Fibroblast of villous mesenchyme (primary cell): ENCODE data around the gene PRPF6. TPM values are rescaled to one million over a fixed set of nuclear protein-coding genes. Genes with fewer than 3 reads are reported as not detected.
"Not testable (repeated sequence)": the region's sequence is repeated elsewhere in the genome, so short reads cannot be mapped to it uniquely, and the experiment has no call there.

Experiments used
- DNase-seq: peaks from one replicate; pipeline ENCODE4 v3.0.0-alpha.2; 2010; ENCODE audit warnings: low read depth
- H3K4me3 ChIP-seq: 2 replicates; pipeline ENCODE4 v1.5.1; 2011; ENCODE audit warnings: low read depth, mild to moderate bottlenecking, low read length
- total RNA-seq: library from RNA; depleted of rRNA; stranded (reverse); fragments of >200 nt; gene quantifications from 2 replicates; pipeline ENCODE4 v1.2.3, GENCODE V29; 2012
- TF ChIP-seq, protein P1 (sequence below): IDR thresholded peaks from 2 replicates; pipeline ENCODE4 v1.5.1; 2012; ENCODE audit warnings: low read depth, mild to moderate bottlenecking, low read length; ENCODE audit not compliant: insufficient read depth

PRPF6 gene
- total RNA-seq, 1 donor: 52.7 TPM

DNA sequence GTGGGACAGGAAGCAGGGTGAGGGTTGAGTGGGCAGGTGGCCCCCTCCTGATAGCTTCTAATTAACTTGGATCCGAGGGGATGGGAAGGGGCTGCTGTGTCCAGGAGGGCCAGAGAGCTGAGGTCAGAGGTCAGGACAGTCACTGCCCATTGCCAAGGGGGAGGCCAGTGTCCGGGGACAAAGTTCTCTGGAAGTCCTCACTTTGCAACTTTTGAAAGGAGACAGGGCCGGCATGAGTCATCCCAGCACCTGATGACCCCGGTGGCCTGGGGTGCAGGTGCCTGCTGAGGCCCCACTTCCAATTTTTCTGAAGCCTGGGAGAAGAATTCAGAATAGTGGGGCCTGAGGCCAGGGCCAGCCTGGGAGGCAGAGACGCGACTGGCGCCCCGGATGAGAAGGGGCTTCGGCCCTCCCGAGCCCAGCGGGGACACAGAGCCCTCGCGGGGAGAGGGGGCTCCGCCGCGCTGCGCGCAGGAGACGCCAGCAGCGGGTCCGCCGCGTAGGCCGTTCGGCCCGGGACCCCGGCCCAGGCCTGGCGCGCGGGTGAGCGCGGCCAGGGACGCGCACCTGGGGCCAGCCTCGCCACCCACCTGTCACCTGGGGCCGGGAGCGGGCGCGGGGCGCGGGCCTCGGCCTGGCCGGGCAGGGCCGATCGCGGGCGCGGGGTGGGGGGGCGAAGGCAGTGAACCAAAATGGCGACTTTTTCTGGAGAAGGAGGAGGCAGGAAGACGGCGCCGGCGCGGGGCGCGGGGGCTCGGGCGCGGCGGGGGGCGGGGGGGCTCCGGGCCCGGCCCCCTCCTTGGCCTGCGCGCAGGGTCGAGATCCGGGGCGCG lies 11.8 kb upstream of the PRPF6 start:
- TF ChIP-seq, protein P1, sequence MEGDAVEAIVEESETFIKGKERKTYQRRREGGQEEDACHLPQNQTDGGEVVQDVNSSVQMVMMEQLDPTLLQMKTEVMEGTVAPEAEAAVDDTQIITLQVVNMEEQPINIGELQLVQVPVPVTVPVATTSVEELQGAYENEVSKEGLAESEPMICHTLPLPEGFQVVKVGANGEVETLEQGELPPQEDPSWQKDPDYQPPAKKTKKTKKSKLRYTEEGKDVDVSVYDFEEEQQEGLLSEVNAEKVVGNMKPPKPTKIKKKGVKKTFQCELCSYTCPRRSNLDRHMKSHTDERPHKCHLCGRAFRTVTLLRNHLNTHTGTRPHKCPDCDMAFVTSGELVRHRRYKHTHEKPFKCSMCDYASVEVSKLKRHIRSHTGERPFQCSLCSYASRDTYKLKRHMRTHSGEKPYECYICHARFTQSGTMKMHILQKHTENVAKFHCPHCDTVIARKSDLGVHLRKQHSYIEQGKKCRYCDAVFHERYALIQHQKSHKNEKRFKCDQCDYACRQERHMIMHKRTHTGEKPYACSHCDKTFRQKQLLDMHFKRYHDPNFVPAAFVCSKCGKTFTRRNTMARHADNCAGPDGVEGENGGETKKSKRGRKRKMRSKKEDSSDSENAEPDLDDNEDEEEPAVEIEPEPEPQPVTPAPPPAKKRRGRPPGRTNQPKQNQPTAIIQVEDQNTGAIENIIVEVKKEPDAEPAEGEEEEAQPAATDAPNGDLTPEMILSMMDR: no peak
- no peak for DNase-seq
- H3K4me3 ChIP-seq: peak overlapping the region; percentile 68

GRCh38 chr20:63969838-63970713 lies 10.9 kb upstream of the PRPF6 start, which contains the start of gene ZNF512B:
Gene ZNF512B (minus strand): TSS chr20:63969930. CDS start chr20:63967950, 1,980 bp downstream.
- TF ChIP-seq, protein P1: no peak
- peak; percentile 65 for DNase-seq
- H3K4me3 ChIP-seq: peak within 1 kb of the TSS; percentile 68

GRCh38 chr20:63970714-63971431 lies 10.1 kb upstream of the PRPF6 start:
- DNase-seq: no peak
- TF ChIP-seq, protein P1: no peak
- H3K4me3 ChIP-seq: no peak overlapping the region

- not testable (repeated sequence) for DNase-seq
These were observed 9.0 kb upstream of the PRPF6 start for GRCh38 chr20:63971960-63972311.

DNA sequence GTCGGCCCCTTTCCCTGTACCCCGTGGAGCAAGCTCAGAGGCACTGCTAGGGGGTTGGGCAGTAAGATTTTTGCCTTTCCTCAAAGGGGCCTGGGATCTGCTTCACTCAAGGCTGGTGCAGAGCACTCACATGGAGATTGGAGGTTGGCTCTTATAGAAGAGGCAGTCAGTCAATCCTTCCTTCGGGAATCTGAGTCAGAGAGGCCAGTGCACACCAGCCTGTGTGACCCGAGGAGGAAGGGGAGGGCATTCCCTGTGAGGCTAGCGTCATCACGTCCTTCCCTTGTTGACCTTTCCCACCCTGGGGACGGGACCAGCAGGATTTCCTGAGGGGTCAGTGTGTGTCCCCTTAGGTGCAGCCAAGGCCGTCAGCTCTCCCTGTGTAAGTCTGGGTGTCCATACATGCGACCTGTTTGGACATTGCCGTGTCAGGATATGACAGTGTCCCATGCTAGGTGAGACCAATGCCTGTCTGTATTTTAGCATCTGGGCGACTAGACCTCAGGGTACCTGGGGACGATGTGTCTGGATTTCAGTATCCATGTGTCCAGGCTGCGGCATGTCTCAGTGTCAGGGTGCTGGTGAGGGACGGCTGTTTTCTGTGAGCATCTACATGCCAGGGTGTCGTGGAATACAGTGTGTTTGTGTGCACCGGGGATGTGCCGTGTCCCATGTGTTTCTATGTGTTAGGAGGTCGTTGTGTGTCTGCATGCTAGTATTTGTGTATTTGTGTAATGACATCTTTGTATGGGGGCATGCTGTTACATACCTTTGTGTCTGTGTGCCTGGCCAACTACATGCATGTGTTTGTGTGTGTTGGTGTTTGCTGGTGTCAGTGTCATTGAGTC lies 8.4 kb upstream of the PRPF6 start:
- TF ChIP-seq, protein P1: no peak
- no peak for DNase-seq
- H3K4me3 ChIP-seq: no peak overlapping the region

More at GRCh38 chr20:63971960-63972311, 9.0 kb upstream of the PRPF6 start:
- not testable (repeated sequence) for H3K4me3 ChIP-seq

GRCh38 chr20:63973160-63973479 lies 7.8 kb upstream of the PRPF6 start:
- no peak overlapping the region for H3K4me3 ChIP-seq
- no peak for DNase-seq
- TF ChIP-seq, protein P1: no peak
